ENCODE measurements around the gene UQCRH. TPM values are rescaled to one million over a fixed set of nuclear protein-coding genes. Genes with fewer than 3 reads are reported as not detected.
"Not testable (repeated sequence)": the region's sequence is repeated elsewhere in the genome, so short reads cannot be mapped to it uniquely, and the experiment has no call there.

UQCRH gene
- polyA plus RNA-seq, 3 donors from 2014 or later = 222 to 278 (median 252) TPM

- Mint-ChIP-seq H3K27ac (peak overlapping the region in 5 of 6 donors; percentile 16 to 98 (median 59)), H3K9me3 (no peaks in the 10 kb centered on the region), H3K4me1 (peaks cover 28 to 33% of the 10 kb centered on the region in 2 donors)
Measured at GRCh38 chr1:46345281-46345680, 41.8 kb downstream of the UQCRH start.

GRCh38 chr1:46352363-46352762 is 48.9 kb downstream of the UQCRH start:
- H3K27me3 Mint-ChIP-seq (ENCODE audit: low read depth in 3 of 3) = peaks cover 0 to 5% (median 3%) of the 10 kb centered on the region in 3 donors
- peaks cover 4 to 6% of the 10 kb centered on the region in 2 donors for H3K4me1 Mint-ChIP-seq
- H3K9me3 Mint-ChIP-seq = no peaks in the 10 kb centered on the region
- H3K27ac Mint-ChIP-seq = no peak overlapping the region
- no peak for DNase-seq
- H3K4me3 Mint-ChIP-seq = no peak overlapping the region
- H3K36me3 Mint-ChIP-seq = peaks cover 4 to 28% (median 10%) of the 10 kb centered on the region in 3 donors

More at GRCh38 chr1:46345281-46345680, 41.8 kb downstream of the UQCRH start:
- peaks cover 5 to 15% (median 9%) of the 10 kb centered on the region in 3 donors for H3K27me3 Mint-ChIP-seq (ENCODE audit: low read depth in 3 of 3)
- H3K4me3 Mint-ChIP-seq = no peak overlapping the region
- no peak for DNase-seq
- H3K36me3 Mint-ChIP-seq = peaks cover 4 to 12% (median 11%) of the 10 kb centered on the region in 3 donors

- H3K9me3 Mint-ChIP-seq, H3K4me3 Mint-ChIP-seq: not testable (repeated sequence)
Measured at GRCh38 chr1:46355920-46356319, 52.4 kb downstream of the UQCRH start.

GRCh38 chr1:46362158-46362557 is 58.7 kb downstream of the UQCRH start:
- Mint-ChIP-seq H3K27ac (no peak overlapping the region), H3K27me3 (ENCODE audit: low read depth in 3 of 3) (peaks cover 0 to under 1% (median 0%) of the 10 kb centered on the region in 3 donors), H3K9me3 (no peaks in the 10 kb centered on the region), H3K36me3 (peaks cover 20 to 41% (median 24%) of the 10 kb centered on the region in 3 donors), H3K4me1 (no peaks in the 10 kb centered on the region), H3K4me3 (no peak overlapping the region)
- no peak for DNase-seq

More at GRCh38 chr1:46355920-46356319, 52.4 kb downstream of the UQCRH start:
- not testable (repeated sequence) for H3K27ac Mint-ChIP-seq; H3K4me1 Mint-ChIP-seq; H3K27me3 Mint-ChIP-seq (ENCODE audit: low read depth in 3 of 3); DNase-seq
- H3K36me3 Mint-ChIP-seq = peaks cover 4 to 29% (median 13%) of the 10 kb centered on the region in 3 donors

- H3K36me3 Mint-ChIP-seq = peaks cover 17 to 37% (median 26%) of the 10 kb centered on the region in 3 donors
- no peak overlapping the region for H3K4me3 Mint-ChIP-seq
Measured at GRCh38 chr1:46363121-46363520, 59.6 kb downstream of the UQCRH start.

GRCh38 chr1:46364612-46365011 is 61.1 kb downstream of the UQCRH start:
- H3K4me3 Mint-ChIP-seq = no peak overlapping the region

More at GRCh38 chr1:46363121-46363520, 59.6 kb downstream of the UQCRH start:
- Mint-ChIP-seq H3K27ac (no peak overlapping the region), H3K27me3 (ENCODE audit: low read depth in 3 of 3) (no peaks in the 10 kb centered on the region), H3K4me1 (no peaks in the 10 kb centered on the region), H3K9me3 (no peaks in the 10 kb centered on the region)
- DNase-seq = no peak

GRCh38 chr1:46365796-46366195 is 62.3 kb downstream of the UQCRH start:
- H3K36me3 Mint-ChIP-seq = peaks cover 12 to 42% (median 29%) of the 10 kb centered on the region in 3 donors
- not testable (repeated sequence) for H3K27ac Mint-ChIP-seq; H3K9me3 Mint-ChIP-seq; H3K4me1 Mint-ChIP-seq; H3K27me3 Mint-ChIP-seq (ENCODE audit: low read depth in 3 of 3); DNase-seq; H3K4me3 Mint-ChIP-seq

More at GRCh38 chr1:46364612-46365011, 61.1 kb downstream of the UQCRH start:
- DNase-seq = no peak
- Mint-ChIP-seq H3K27me3 (ENCODE audit: low read depth in 3 of 3) (no peaks in the 10 kb centered on the region), H3K27ac (no peak overlapping the region), H3K36me3 (peaks cover 17 to 47% (median 32%) of the 10 kb centered on the region in 3 donors), H3K9me3 (no peaks in the 10 kb centered on the region), H3K4me1 (no peaks in the 10 kb centered on the region)

Other genes starting within 250 kb of the UQCRH start
- 1 to 10 TPM; 1.6 to 7.7 (median 3.7) TPM for gene PIK3R3, start 171.1 kb upstream of the UQCRH start, polyA plus RNA-seq
- gene TSPAN1, start 128.6 kb upstream of the UQCRH start, polyA plus RNA-seq = not detected
- gene P3R3URF, start 127.2 kb upstream of the UQCRH start, polyA plus RNA-seq = not detected
- gene POMGNT1, start 105.3 kb upstream of the UQCRH start, polyA plus RNA-seq = 10 to 100 TPM; 33.7 to 36.3 (median 35.7) TPM
- gene LURAP1, start 100.4 kb upstream of the UQCRH start, polyA plus RNA-seq = under 1 TPM in 1 of 3 donors, not detected in 2; 0.10 TPM
- gene RAD54L, start 55.9 kb upstream of the UQCRH start, polyA plus RNA-seq = under 1 TPM in 2 of 3 donors, not detected in 1; 0.51 to 0.90 TPM
- gene LRRC41, start 82 bp upstream of the UQCRH start, polyA plus RNA-seq = 10 to 100 TPM; 44.2 to 71.6 (median 65.4) TPM
- gene NSUN4, start 37.1 kb downstream of the UQCRH start, polyA plus RNA-seq = 10 to 100 TPM in 1 of 3 donors, 1 to 10 TPM in 2; 3.4 to 16.3 (median 7.4) TPM
- 1 to 10 TPM; 1.8 to 2.8 (median 2.1) TPM for gene FAAH, start 90.6 kb downstream of the UQCRH start, polyA plus RNA-seq
- not detected for gene DMBX1, start 186.1 kb downstream of the UQCRH start, polyA plus RNA-seq
- gene KNCN, start 247.9 kb downstream of the UQCRH start, polyA plus RNA-seq = not detected